Skeletal muscle tissue (tissue), 4 donors: ENCODE measurements around the gene APMAP. TPM values are rescaled to one million over a fixed set of nuclear protein-coding genes. Genes with fewer than 3 reads are reported as not detected.

Source experiments
- H3K27ac ChIP-seq: one replicate; pipeline ENCODE4 v1.7.0; 2013; ENCODE audit warnings: mild to moderate bottlenecking, low read depth, low read length, inconsistent platforms
- H3K27me3 ChIP-seq, 3 donors: one replicate each; pipeline ENCODE4 v1.7.0; 2013; ENCODE audit warnings: low read length in 3 of 3; ENCODE audit not compliant: control insufficient read depth in 3 of 3, insufficient read depth in 3 of 3
- H3K36me3 ChIP-seq, 3 donors: one replicate each; pipeline ENCODE4 v1.7.0; 2013; ENCODE audit warnings: low read length in 3 of 3; ENCODE audit not compliant: control insufficient read depth in 3 of 3, insufficient read depth in 3 of 3
- H3K4me1 ChIP-seq, 3 donors: one replicate each; pipeline ENCODE4 v1.7.0; 2013; ENCODE audit warnings: low read length in 3 of 3, mild to moderate bottlenecking in 3 of 3; ENCODE audit not compliant: control insufficient read depth in 3 of 3, insufficient read depth in 3 of 3
- H3K4me3 ChIP-seq, 3 donors: one replicate each; pipeline ENCODE4 v1.7.0; 2013; ENCODE audit warnings: low read length in 3 of 3
- H3K9ac ChIP-seq, 3 donors: one replicate each; pipeline ENCODE4 v1.7.0; 2013; ENCODE audit warnings: low read length in 3 of 3, mild to moderate bottlenecking in 3 of 3, moderate library complexity in 2 of 3, low read depth in 1 of 3
- H3K9me3 ChIP-seq, 3 donors: one replicate each; pipeline ENCODE4 v1.7.0; 2013; ENCODE audit warnings: low read length in 3 of 3; ENCODE audit not compliant: control insufficient read depth in 3 of 3
- total RNA-seq: library from RNA; depleted of rRNA; stranded (reverse); fragments of >200 nt; gene quantifications from one replicate; pipeline ENCODE4 v1.2.3, GENCODE V29; 2014
- donor health status: Osteomylitis.

APMAP gene
- total RNA-seq, 1 donor from 2014 or later, result 41.2 TPM

DNA sequence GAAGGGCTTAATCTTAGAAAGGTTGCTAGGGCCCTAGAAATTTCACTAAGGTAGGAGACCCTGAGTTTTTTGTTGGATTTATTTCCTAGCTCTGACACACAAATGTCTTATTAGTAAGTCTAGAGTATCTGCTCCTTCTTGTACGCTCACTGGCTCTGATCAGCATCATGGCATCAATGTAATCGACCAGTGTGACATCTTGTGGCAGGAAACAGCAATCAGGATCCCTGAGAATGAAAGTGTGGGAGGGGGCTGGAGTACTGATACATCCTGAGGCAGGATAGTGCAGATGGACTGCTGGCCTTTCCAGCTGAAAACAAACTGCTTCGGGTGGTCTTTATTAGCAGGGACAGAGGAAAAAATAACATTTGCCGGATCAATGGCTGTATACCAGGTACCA is 53.5 kb downstream of the APMAP start:
- peaks cover 0 to 4% (median 2%) of the 10 kb centered on the region in 3 donors for H3K9me3 ChIP-seq
- no peak overlapping the region for H3K9ac ChIP-seq

DNA sequence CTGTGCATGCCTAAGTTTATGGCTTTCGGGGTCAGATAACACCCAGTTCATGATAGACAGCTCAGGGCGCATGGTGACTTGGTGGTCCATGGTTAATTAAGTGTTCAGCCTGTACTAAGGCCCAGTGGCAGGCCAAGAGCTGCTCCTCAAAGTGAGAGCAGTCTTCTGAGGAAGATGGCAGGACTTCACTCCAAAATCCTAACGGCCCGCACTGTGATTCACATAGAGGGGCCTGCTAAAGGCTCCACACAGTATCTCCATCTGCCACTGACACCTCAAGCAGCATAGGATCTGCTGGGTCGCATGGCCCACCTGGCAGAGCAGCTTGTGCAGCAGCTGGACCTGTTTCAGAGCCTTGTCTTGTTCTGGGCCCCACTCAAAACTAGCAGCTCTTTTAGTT is 54.1 kb downstream of the APMAP start:
- no peak overlapping the region for H3K27ac ChIP-seq
- no peaks in the 10 kb centered on the region for H3K4me1 ChIP-seq
- peaks cover 0 to 4% (median 2%) of the 10 kb centered on the region in 3 donors for H3K9me3 ChIP-seq
- no peak overlapping the region for H3K9ac ChIP-seq
- no peaks in the 10 kb centered on the region for H3K36me3 ChIP-seq
- H3K27me3 ChIP-seq, result no peaks in the 10 kb centered on the region
- H3K4me3 ChIP-seq, result no peak overlapping the region

More for the DNA sequence above, 53.5 kb downstream of the APMAP start:
- no peak overlapping the region for H3K27ac ChIP-seq
- H3K36me3 ChIP-seq, result no peaks in the 10 kb centered on the region
- no peaks in the 10 kb centered on the region for H3K4me1 ChIP-seq
- no peak overlapping the region for H3K4me3 ChIP-seq
- H3K27me3 ChIP-seq, result no peaks in the 10 kb centered on the region

GRCh38 chr20:24937579-24937978 is 55.0 kb downstream of the APMAP start:
- Histone ChIP-seq H3K9me3 (peaks cover 0 to 4% (median under 1%) of the 10 kb centered on the region in 3 donors), H3K36me3 (no peaks in the 10 kb centered on the region), H3K9ac (no peak overlapping the region), H3K4me3 (no peak overlapping the region), H3K27me3 (no peaks in the 10 kb centered on the region), H3K27ac (no peak overlapping the region), H3K4me1 (no peaks in the 10 kb centered on the region)

- no peak overlapping the region for H3K27ac ChIP-seq
- H3K27me3 ChIP-seq, result no peaks in the 10 kb centered on the region
Observed at GRCh38 chr20:24936526-24937407, 55.8 kb downstream of the APMAP start.

GRCh38 chr20:24935766-24936525 is 56.6 kb downstream of the APMAP start:
- H3K36me3 ChIP-seq, result no peaks in the 10 kb centered on the region
- H3K4me3 ChIP-seq, result no peak overlapping the region
- no peaks in the 10 kb centered on the region for H3K9me3 ChIP-seq
- no peak overlapping the region for H3K9ac ChIP-seq
- no peaks in the 10 kb centered on the region for H3K4me1 ChIP-seq
- H3K27me3 ChIP-seq, result no peaks in the 10 kb centered on the region
- H3K27ac ChIP-seq, result no peak overlapping the region

More at GRCh38 chr20:24936526-24937407, 55.8 kb downstream of the APMAP start:
- Histone ChIP-seq H3K4me1 (no peaks in the 10 kb centered on the region), H3K4me3 (no peak overlapping the region), H3K9me3 (no peaks in the 10 kb centered on the region), H3K36me3 (no peaks in the 10 kb centered on the region), H3K9ac (no peak overlapping the region)

GRCh38 chr20:24935140-24935539 is 57.4 kb downstream of the APMAP start:
- H3K9ac ChIP-seq, result no peak overlapping the region
- no peaks in the 10 kb centered on the region for H3K9me3 ChIP-seq
- H3K36me3 ChIP-seq, result no peaks in the 10 kb centered on the region
- no peak overlapping the region for H3K27ac ChIP-seq
- H3K27me3 ChIP-seq, result no peaks in the 10 kb centered on the region
- H3K4me3 ChIP-seq, result no peak overlapping the region
- no peaks in the 10 kb centered on the region for H3K4me1 ChIP-seq

DNA sequence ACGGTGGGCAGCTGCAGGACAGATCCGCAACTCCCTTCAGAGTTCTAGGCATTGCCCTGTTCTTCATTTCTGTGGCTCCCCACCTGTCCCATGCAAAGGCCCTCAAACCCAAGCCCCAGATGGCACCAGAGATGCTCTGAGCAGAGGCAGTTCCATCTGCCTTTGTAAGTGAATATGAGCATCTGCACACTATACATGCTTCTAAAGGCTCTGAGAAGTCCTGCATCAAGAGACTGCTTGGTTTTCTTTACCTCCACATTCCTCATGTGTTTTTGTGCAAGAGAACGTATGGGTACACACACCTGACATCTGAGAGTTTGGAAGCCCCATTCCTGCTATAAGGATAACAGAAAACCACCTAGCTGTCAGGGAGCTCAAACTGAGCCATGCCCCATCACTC is 57.8 kb downstream of the APMAP start:
- Histone ChIP-seq H3K36me3 (no peaks in the 10 kb centered on the region), H3K4me1 (no peaks in the 10 kb centered on the region), H3K4me3 (no peak overlapping the region), H3K9me3 (no peaks in the 10 kb centered on the region), H3K9ac (no peak overlapping the region), H3K27me3 (no peaks in the 10 kb centered on the region), H3K27ac (no peak overlapping the region)

DNA sequence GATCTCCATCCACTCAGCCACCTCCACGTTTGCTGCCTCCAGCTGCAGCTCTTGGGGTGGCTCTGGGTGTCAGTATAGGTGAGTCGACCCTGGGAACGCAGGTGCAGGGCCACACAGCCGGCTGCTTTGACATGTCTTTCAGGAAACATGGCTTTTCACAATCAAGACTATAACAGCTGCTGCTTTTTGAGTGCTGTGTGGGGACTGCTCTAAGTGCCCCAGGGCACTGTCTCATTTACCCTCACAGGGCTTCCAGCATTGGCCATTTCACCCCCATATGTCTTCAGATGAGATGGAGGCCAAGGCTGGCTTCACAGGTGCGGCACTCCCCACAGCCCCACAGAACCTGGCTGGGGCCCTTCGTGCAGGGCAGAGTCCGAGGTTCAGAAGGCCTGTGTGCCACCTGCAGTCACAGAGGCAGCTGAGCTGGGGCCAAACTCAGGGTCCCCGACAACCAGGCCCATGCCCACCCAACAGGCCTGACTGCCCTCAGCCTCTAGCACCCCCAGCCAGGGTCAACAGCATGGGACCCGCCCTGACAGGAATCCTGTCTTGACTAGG is 58.4 kb downstream of the APMAP start:
- no peaks in the 10 kb centered on the region for H3K9me3 ChIP-seq
- no peak overlapping the region for H3K9ac ChIP-seq
- no peaks in the 10 kb centered on the region for H3K27me3 ChIP-seq
- no peaks in the 10 kb centered on the region for H3K36me3 ChIP-seq
- H3K4me3 ChIP-seq, result no peak overlapping the region
- H3K27ac ChIP-seq, result no peak overlapping the region
- H3K4me1 ChIP-seq, result no peaks in the 10 kb centered on the region

GRCh38 chr20:24933266-24933908 is 59.2 kb downstream of the APMAP start:
- H3K4me1 ChIP-seq, result no peaks in the 10 kb centered on the region
- H3K27me3 ChIP-seq, result no peaks in the 10 kb centered on the region
- no peak overlapping the region for H3K9ac ChIP-seq
- no peaks in the 10 kb centered on the region for H3K36me3 ChIP-seq
- no peak overlapping the region for H3K4me3 ChIP-seq
- no peaks in the 10 kb centered on the region for H3K9me3 ChIP-seq
- H3K27ac ChIP-seq, result no peak overlapping the region
